Stomach smooth muscle (tissue), 2 donors: ENCODE data around the gene FOXJ2.
"Not testable (repeated sequence)": the region's sequence is repeated elsewhere in the genome, so short reads cannot be mapped to it uniquely, and the experiment has no call there.

Experiments
- H3K27ac ChIP-seq: one replicate; pipeline ENCODE4 v1.7.0; 2013; ENCODE audit warnings: mild to moderate bottlenecking, low read length, inconsistent platforms
- H3K27me3 ChIP-seq, 2 donors: one replicate each; pipeline ENCODE4 v1.7.0; 2013; ENCODE audit warnings: low read length in 2 of 2; ENCODE audit not compliant: insufficient read depth in 2 of 2, control insufficient read depth in 1 of 2
- H3K36me3 ChIP-seq, 2 donors: one replicate each; pipeline ENCODE4 v1.7.0; 2013; ENCODE audit warnings: low read length in 2 of 2; ENCODE audit not compliant: control insufficient read depth in 2 of 2, insufficient read depth in 2 of 2
- H3K4me1 ChIP-seq: one replicate; pipeline ENCODE4 v1.7.0; 2013; ENCODE audit warnings: low read length; ENCODE audit not compliant: control insufficient read depth, insufficient read depth
- H3K4me3 ChIP-seq, 2 donors: one replicate each; pipeline ENCODE4 v1.7.0; 2013; ENCODE audit warnings: low read length in 2 of 2
- H3K9ac ChIP-seq, 2 donors: one replicate each; pipeline ENCODE4 v1.7.0; 2013; ENCODE audit warnings: low read length in 2 of 2, mild to moderate bottlenecking in 1 of 2
- H3K9me3 ChIP-seq, 2 donors: one replicate each; pipeline ENCODE4 v1.7.0; 2013; ENCODE audit warnings: low read length in 2 of 2; ENCODE audit not compliant: control insufficient read depth in 2 of 2
- donor health status: healthy.
- donor health status: Pancreatic carcinoma.

The FOXJ2 gene

DNA sequence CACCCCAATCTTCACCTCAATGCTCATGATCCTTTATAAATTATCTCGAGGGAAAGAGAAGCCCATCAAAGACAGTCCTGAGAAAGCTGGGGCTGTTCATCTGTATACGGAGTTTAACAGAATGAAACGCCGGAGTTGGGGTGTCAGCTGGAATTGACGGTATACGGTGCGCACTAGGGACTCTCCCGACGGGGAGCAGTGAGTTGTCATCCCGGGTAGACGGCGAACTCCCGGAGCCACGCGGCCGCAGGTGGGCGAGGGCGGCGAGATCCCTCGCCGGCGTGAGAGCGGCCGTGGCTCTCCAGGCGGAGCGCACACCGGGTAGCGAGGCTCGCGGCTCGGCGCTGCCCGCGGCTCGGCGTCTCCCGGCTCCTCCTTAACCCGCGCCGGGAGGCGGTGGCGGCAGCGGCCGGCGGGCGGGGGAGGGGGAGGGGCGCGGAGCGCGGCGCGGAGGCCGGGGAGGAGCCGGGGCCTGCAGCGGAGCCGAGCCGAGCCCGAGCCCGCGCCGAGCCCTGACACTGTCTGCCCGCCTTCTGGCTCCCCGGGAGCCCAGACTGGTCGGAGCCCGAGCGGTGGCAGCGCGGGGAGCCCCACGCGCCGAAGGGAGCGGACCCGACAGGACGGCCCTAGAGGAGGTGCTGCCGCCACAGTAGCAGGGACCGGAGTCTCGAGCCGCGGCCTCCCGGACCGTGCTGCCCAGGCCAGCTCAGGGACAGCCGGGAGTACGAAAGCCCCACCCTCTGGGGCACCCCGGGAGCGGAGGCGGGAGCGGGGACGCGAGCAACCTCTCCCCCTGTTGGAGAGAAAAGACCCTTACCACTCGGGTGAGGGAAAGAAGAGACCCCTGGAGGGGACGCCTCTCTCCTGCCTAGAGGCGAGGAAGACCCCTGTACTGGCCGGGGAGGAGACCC, at the start of gene FOXJ2:
Gene FOXJ2 (plus strand): TSS at position 475 of the 911 bp plus-strand sequence. CDS start 7,117 bp downstream, outside the sequence.
- peak within 1 kb of the TSS; percentile 96 to 98 for H3K9ac ChIP-seq
- H3K9me3 ChIP-seq = no peaks in the 10 kb centered on the region
- H3K4me1 ChIP-seq = peaks cover 55% of the 10 kb centered on the region
- H3K36me3 ChIP-seq = no peaks in the 10 kb centered on the region
- H3K27me3 ChIP-seq = no peaks in the 10 kb centered on the region
- H3K4me3 ChIP-seq = peak within 1 kb of the TSS; percentile 79 to 98
- peak within 1 kb of the TSS; percentile 98 for H3K27ac ChIP-seq

DNA sequence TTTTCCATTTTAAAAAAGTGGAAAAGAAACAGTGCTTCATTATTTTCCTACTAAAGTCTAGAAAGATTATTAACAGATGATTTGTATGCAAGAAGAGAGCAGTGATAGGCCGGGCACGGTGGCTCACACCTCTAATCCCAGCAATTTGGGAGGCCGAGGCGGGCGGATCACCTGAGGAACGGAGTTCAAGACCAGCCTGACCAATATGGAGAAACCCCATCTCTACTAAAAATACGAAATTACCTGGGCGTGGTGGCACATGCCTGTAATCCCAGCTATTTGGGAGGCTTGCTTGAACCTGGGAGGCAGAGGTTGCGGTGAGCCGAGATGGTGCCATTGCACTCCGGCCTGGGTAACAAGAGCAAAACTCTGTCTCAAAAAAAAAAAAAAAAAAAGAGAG, 49.5 kb upstream of the FOXJ2 start:
- H3K9me3 ChIP-seq, H3K27ac ChIP-seq, H3K4me1 ChIP-seq, H3K9ac ChIP-seq, H3K27me3 ChIP-seq, H3K4me3 ChIP-seq, H3K36me3 ChIP-seq: not testable (repeated sequence)

DNA sequence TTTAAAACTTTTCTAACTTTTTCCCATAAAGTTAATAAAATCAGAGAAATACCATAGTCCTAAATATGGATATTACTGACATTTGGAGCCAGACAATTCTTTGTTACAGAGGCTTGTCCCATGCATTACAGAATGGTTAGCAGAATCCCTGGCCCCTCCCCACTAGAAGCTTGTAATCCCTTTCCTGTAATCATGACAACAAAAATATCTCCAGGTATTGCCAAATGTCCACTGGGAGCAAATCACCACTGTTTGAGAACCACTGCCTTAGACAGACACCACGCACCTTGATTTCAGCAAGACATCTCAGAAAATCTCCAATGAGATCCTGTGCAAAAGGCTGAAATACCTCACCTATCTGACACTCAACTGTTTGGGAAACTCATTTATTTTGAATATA, 49.1 kb upstream of the FOXJ2 start:
- H3K27me3 ChIP-seq, H3K9me3 ChIP-seq, H3K36me3 ChIP-seq, H3K4me3 ChIP-seq, H3K9ac ChIP-seq, H3K27ac ChIP-seq, H3K4me1 ChIP-seq: not testable (repeated sequence)

DNA sequence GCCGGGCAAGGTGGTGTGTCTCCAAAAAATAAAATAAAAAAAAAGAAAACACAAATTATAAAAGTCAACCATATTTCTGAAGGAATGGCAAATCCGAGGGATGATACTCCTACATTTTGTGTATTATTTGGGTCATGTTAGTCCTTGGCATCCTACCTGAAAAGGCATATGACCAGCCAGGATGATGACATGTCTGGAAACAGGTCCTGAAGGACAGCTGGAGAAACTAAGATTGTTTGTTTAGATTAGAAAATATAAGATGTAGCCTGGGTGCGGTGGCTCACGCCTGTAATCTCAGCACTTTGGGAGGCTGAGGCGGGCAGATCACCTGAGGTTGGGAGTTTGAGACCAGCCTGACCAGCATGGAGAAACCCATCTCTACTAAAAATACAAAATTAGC, 47.6 kb upstream of the FOXJ2 start:
- Histone ChIP-seq H3K9ac (no peak overlapping the region), H3K27ac (no peak overlapping the region), H3K36me3 (no peaks in the 10 kb centered on the region), H3K27me3 (no peaks in the 10 kb centered on the region), H3K4me1 (no peaks in the 10 kb centered on the region), H3K9me3 (no peaks in the 10 kb centered on the region), H3K4me3 (no peak overlapping the region)

DNA sequence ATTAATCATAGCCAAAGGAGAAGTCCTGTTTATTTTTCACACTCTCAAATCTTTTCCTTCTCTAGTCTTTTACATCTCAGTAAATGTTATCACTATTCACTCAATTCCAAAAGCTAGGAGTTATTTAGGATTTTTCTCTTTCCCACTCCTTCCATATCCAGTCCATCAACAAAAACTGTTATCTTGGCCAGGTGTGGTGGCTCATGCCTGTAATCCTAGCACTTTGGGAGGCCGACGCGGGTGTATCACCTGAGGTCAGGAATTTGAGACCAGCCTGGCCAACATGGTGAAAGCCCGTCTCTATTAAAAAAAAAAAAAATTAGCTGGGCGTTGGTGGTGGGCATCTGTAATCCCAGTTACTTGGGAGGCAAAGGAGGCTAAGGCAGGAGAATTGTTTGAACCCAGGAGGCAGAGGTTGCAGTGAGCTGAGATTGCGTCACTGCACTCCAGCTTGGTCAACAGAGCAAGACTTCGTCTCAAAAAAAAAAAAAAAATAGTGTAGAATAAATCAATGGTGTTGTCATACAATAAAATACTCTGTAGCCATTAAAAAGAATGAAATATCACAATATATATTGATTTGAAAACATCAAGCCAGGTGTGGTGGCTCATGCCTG, 46.6 kb upstream of the FOXJ2 start:
- no peaks in the 10 kb centered on the region for H3K27me3 ChIP-seq
- H3K36me3 ChIP-seq = no peaks in the 10 kb centered on the region
- H3K4me1 ChIP-seq = no peaks in the 10 kb centered on the region
- H3K4me3 ChIP-seq = no peak overlapping the region
- H3K9me3 ChIP-seq = no peaks in the 10 kb centered on the region
- no peak overlapping the region for H3K9ac ChIP-seq
- no peak overlapping the region for H3K27ac ChIP-seq

DNA sequence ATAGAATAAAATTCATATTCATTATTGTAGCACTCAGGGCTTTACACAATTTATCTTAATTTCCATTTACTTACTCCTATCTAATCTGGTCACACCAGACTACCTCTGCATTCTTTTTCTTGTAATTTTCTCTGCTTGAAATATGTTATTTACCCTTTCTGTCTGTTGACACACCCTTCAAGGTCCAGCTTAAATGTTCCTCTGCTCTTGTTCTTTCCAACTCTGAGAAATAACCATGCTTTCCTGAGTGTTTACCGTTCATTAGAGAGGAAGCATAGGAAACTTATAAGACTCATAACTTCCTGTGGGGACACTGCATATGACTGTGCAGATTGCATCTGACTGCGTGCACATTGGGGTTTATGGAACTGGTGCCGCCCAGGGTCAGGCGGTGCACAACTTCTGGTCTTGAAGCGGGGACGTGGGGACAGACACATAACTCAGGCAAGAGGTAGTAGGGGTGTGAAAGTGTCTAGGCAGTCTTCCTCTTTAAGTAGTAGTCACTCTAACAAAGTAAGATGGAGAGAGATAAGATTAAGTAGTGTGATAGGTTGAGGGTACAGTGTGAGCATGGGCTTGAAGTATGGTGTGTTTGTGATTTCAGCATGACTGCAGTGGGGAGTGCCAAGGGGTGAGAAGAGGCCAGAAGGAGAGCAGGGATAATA, 42.6 kb upstream of the FOXJ2 start:
- Histone ChIP-seq H3K9ac (no peak overlapping the region), H3K36me3 (no peaks in the 10 kb centered on the region), H3K4me1 (no peaks in the 10 kb centered on the region), H3K27ac (no peak overlapping the region), H3K27me3 (no peaks in the 10 kb centered on the region), H3K9me3 (no peaks in the 10 kb centered on the region), H3K4me3 (no peak overlapping the region)

DNA sequence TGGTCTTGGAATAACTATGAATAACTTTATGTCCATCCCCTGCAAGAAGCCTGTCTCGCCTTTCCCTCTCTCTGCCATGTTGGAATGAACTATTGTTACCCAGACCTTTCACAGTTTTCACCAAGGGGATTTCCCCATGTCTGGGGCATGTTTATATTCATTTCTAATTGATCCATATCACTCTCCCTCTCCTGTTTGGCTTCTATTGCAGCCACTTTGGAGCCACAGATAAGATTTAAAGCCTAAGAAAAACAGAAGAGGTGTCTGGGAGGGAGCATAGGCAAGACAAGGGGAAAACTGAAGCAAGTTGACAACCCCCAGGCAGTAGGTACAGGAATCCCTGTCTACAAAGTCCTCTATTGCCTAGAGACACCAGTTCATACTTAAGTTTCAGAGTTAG, 41.0 kb upstream of the FOXJ2 start:
- no peaks in the 10 kb centered on the region for H3K9me3 ChIP-seq
- H3K9ac ChIP-seq = no peak overlapping the region
- H3K4me1 ChIP-seq = no peaks in the 10 kb centered on the region
- no peak overlapping the region for H3K4me3 ChIP-seq
- no peak overlapping the region for H3K27ac ChIP-seq
- no peaks in the 10 kb centered on the region for H3K36me3 ChIP-seq
- H3K27me3 ChIP-seq = no peaks in the 10 kb centered on the region

DNA sequence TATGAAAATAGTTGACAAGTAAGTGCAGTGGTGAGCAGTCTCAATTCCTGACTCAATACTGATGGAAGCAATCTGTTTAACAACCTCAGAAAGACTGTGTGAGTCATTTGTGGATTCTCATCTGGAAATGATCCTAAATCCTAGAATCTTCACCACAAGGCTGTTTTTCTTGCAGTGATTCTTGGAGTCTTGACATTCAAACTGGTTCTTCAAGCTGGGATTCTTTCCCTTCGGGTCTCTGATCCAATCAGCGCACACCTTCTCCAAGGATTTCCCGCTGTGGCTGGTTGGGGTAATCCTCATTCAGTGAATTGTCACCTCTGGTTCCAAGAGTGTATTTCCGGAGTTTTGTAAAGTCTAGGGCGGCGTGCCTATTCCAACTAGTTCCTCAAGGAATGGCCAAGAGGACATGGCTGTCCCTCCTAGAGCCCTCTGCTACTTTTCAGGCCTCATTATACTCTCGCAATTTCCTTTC, 37.7 kb upstream of the FOXJ2 start:
- no peaks in the 10 kb centered on the region for H3K36me3 ChIP-seq
- peak overlapping the region; percentile 24 for H3K27ac ChIP-seq
- H3K27me3 ChIP-seq = no peaks in the 10 kb centered on the region
- H3K9ac ChIP-seq = no peak overlapping the region
- H3K9me3 ChIP-seq = no peaks in the 10 kb centered on the region
- H3K4me1 ChIP-seq = no peaks in the 10 kb centered on the region
- no peak overlapping the region for H3K4me3 ChIP-seq

DNA sequence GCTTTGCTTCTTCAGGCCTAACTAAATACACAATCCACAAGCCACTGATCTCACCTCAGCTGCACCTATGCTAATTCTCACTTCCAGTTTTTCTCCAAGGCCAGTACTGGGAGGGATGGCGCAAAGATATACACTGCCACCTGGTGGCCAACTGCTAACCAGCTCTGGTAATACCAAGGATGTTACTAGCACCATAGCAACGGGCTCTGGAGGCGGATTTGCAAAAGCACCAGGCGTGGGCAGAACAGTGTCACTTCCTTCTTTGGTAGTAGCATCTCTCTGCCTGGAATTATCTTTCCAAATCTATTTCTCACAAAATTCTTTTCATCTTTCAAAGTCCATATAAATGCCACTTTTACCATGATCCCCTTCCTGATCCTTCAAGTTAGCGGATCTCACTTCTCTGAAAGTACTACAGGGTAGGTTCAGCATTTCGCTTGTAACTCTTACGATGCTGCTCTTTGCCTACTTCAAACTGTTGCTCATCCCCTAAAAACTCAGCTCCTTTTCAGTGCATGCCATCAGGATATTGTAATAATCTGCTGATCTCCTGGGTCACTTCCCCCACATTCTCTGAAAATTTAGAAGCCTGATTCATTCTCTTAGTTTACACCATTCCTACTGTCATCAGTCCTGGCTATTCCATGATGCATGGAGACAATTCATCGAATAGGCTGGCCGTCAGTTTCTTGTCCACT, 37.1 kb upstream of the FOXJ2 start:
- Histone ChIP-seq H3K9ac (no peak overlapping the region), H3K9me3 (no peaks in the 10 kb centered on the region), H3K4me1 (no peaks in the 10 kb centered on the region), H3K36me3 (no peaks in the 10 kb centered on the region), H3K27me3 (no peaks in the 10 kb centered on the region), H3K4me3 (no peak overlapping the region), H3K27ac (peak overlapping the region; percentile 24)

DNA sequence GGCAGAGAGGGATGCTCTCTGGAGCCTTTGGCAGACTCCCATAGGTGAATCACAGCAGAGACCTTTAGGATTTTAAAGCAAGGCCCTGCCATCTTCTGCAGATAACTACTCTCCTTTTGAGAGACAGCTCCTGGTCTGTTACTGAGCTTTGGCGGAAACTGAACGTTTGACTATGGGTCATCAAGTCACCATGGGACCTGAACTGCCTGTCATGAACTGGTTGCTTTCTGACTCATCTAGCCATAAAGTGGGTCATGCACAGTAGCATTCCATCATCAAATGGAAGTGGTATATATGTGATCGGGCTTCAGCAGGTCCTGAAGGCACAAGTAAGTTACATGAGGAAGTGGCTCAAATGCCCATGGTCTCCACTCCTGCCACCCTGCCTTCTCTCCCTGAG, 31.7 kb upstream of the FOXJ2 start:
- H3K4me3 ChIP-seq, H3K27ac ChIP-seq, H3K36me3 ChIP-seq, H3K9ac ChIP-seq, H3K9me3 ChIP-seq, H3K27me3 ChIP-seq, H3K4me1 ChIP-seq: not testable (repeated sequence)
